Neural cell (in vitro differentiated cells): ENCODE results near the gene RBM4B.

ENCODE experiments used
- POLR2AphosphoS5 ChIP-seq: IDR thresholded peaks from 2 replicates; pipeline ENCODE4 v1.6.1; 2012
- RAD21 ChIP-seq: fragments of 450-650 bp; conservative IDR thresholded peaks from 2 replicates; pipeline ENCODE4 v1.6.1; 2014; ENCODE audit warnings: antibody characterized with exemption, mild to moderate bottlenecking, moderate library complexity
- REST ChIP-seq: IDR thresholded peaks from 2 replicates; pipeline ENCODE4 v1.6.1; 2012; ENCODE audit warnings: borderline replicate concordance
- TF ChIP-seq, protein P1 (sequence below): fragments of 450-650 bp; IDR thresholded peaks from 2 replicates; pipeline ENCODE4 v1.5.1; 2014; ENCODE audit warnings: antibody characterized with exemption, mild to moderate bottlenecking, moderate library complexity; ENCODE audit not compliant: poor library complexity, severe bottlenecking

DNA sequence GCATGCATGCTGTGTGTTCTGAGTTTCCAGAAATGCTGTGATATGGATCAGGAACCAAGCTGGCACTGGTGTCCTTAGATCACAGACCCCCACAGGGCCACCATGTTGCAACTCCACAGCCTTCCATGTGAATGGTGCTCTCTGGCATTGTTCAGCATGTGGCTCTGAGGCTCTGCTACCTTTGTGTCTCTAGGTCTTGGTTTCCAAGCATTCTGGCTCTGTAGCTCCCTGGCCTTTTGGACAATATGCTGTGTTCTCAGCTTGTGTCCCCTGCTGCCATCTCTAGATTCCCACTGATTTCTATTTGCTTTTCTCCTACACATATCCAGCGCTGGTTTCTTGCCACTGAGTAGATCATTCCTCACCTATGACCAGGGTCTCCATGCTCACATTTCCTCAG, 47.4 kb upstream of the RBM4B start:
- TF ChIP-seq, protein P1, sequence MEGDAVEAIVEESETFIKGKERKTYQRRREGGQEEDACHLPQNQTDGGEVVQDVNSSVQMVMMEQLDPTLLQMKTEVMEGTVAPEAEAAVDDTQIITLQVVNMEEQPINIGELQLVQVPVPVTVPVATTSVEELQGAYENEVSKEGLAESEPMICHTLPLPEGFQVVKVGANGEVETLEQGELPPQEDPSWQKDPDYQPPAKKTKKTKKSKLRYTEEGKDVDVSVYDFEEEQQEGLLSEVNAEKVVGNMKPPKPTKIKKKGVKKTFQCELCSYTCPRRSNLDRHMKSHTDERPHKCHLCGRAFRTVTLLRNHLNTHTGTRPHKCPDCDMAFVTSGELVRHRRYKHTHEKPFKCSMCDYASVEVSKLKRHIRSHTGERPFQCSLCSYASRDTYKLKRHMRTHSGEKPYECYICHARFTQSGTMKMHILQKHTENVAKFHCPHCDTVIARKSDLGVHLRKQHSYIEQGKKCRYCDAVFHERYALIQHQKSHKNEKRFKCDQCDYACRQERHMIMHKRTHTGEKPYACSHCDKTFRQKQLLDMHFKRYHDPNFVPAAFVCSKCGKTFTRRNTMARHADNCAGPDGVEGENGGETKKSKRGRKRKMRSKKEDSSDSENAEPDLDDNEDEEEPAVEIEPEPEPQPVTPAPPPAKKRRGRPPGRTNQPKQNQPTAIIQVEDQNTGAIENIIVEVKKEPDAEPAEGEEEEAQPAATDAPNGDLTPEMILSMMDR = no peak
- no peak for TF ChIP-seq RAD21
- TF ChIP-seq REST = no peak
- no peak for TF ChIP-seq POLR2AphosphoS5
